SK-N-SH (cell line): ENCODE data around the gene ASB15. TPM values are rescaled to one million over a fixed set of nuclear protein-coding genes. Genes with fewer than 3 reads are reported as not detected.

Source experiments
- CTCF ChIA-PET: fragments of 300-600, 350-600 bp; formaldehyde crosslinking; extraction: SDS; loops from one replicate; lab custom pipeline; 2021; lab: Yijun Ruan, JAX
- POLR2A ChIA-PET: fragments of 350-600 bp; sonication (Branson Sonifier 250); formaldehyde crosslinking; extraction: SDS; loops from one replicate; lab custom pipeline; 2020; ENCODE audit warnings: antibody characterized with exemption, inconsistent platforms; lab: Yijun Ruan, JAX
- DNase-seq: peaks from one replicate; pipeline ENCODE4 v3.0.0; 2012
- H2AFZ ChIP-seq: fragments of 200-600 bp; sonication (generic); 2 replicates; pipeline ENCODE4 v1.8.1; 2016; ENCODE audit warnings: antibody characterized with exemption, mild to moderate bottlenecking, low read depth
- H3F3A ChIP-seq: fragments of 200-600 bp; sonication (generic); replicated peaks from 2 replicates; pipeline ENCODE3; 2016; ENCODE audit warnings: antibody characterized with exemption, mild to moderate bottlenecking; ENCODE audit not compliant: insufficient read depth
- H3K27ac ChIP-seq, 2 experiments: fragments of 200-500 bp in 1 of 2; fragments of 200-600 bp in 1 of 2; sonication (Bioruptor generic) in 1 of 2; sonication (generic), shearing (Covaris generic) in 1 of 2; 2 replicates each; pipeline versions ENCODE4 v1.5.1 to v1.6.1; 2014 to 2016; ENCODE audit warnings: low read depth in 2 of 2, inconsistent platforms in 1 of 2, low read length in 1 of 2, mild to moderate bottlenecking in 1 of 2, mixed read lengths in 1 of 2
- H3K27me3 ChIP-seq: fragments of 200-600 bp; sonication (generic), shearing (Covaris generic); 2 replicates; pipeline ENCODE4 v1.6.1; 2016; ENCODE audit warnings: mixed run types; ENCODE audit not compliant: insufficient read depth
- H3K36me3 ChIP-seq, 2 experiments: fragments of 200-500 bp in 1 of 2; fragments of 200-600 bp in 1 of 2; sonication (Bioruptor generic) in 1 of 2; sonication (generic) in 1 of 2; replicated peaks in 1 of 2; 2 replicates each; pipeline versions ENCODE3 to v1.5.1; 2014 to 2016; ENCODE audit warnings: low read length in 1 of 2, mild to moderate bottlenecking in 1 of 2; ENCODE audit not compliant: insufficient read depth in 2 of 2, control insufficient read depth in 1 of 2
- H3K4me1 ChIP-seq, 2 experiments: fragments of 200-500 bp in 1 of 2; fragments of 200-600 bp in 1 of 2; sonication (Bioruptor generic) in 1 of 2; sonication (generic), shearing (Covaris generic) in 1 of 2; 2 replicates each; pipeline versions ENCODE4 v1.5.1 to v1.6.1; 2014 to 2016; ENCODE audit warnings: low read depth in 1 of 2, low read length in 1 of 2, mixed run types in 1 of 2; ENCODE audit not compliant: insufficient read depth in 2 of 2, control insufficient read depth in 1 of 2
- H3K4me2 ChIP-seq: fragments of 200-600 bp; sonication (generic), shearing (Covaris generic); 2 replicates; pipeline ENCODE4 v1.6.1; 2017; ENCODE audit warnings: mixed run types
- H3K4me3 ChIP-seq, 2 experiments: fragments of 200-500 bp in 1 of 2; fragments of 200-600 bp in 1 of 2; sonication (Bioruptor generic) in 1 of 2; sonication (generic), shearing (Covaris generic) in 1 of 2; 2 replicates each; pipeline versions ENCODE4 v1.5.1 to v1.8.1; 2014 to 2016; ENCODE audit warnings: low read depth in 2 of 2, inconsistent platforms in 1 of 2, low read length in 1 of 2, mild to moderate bottlenecking in 1 of 2, mixed read lengths in 1 of 2, moderate library complexity in 1 of 2
- H3K79me2 ChIP-seq: fragments of 200-600 bp; sonication (generic); 2 replicates; pipeline ENCODE4 v1.8.1; 2017; ENCODE audit warnings: mild to moderate bottlenecking; ENCODE audit not compliant: insufficient read depth
- H3K9ac ChIP-seq: fragments of 200-600 bp; sonication (generic); 2 replicates; pipeline ENCODE4 v1.6.1; 2017; ENCODE audit warnings: mixed run types
- H3K9me2 ChIP-seq: fragments of 200-600 bp; sonication (generic); 2 replicates; pipeline ENCODE4 v1.6.1; 2017; ENCODE audit warnings: mixed run types
- H3K9me3 ChIP-seq: fragments of 200-600 bp; sonication (generic); 2 replicates; pipeline ENCODE4 v1.6.1; 2017; ENCODE audit warnings: mixed run types, mild to moderate bottlenecking, moderate library complexity
- H4K20me1 ChIP-seq: fragments of 200-600 bp; sonication (generic); 2 replicates; pipeline ENCODE4 v1.6.1; 2017; ENCODE audit warnings: mild to moderate bottlenecking, mixed run types; ENCODE audit not compliant: insufficient read depth
- CHD2 ChIP-seq: fragments of 150-350 bp; IDR thresholded peaks from 2 replicates; pipeline ENCODE4 v1.6.1; 2018; ENCODE audit warnings: low read length; ENCODE audit not compliant: partially characterized antibody
- EP300 ChIP-seq, 2 experiments: IDR thresholded peaks; 2 replicates each; pipeline versions ENCODE4 v1.4.0 to v1.6.1; 2012; ENCODE audit warnings: borderline replicate concordance in 1 of 2, low read depth in 1 of 2, low read length in 1 of 2
- FOXM1 ChIP-seq: IDR thresholded peaks from 2 replicates; pipeline ENCODE4 v1.4.0; 2012; ENCODE audit warnings: low read depth, mild to moderate bottlenecking
- NFIC ChIP-seq: IDR thresholded peaks from 2 replicates; pipeline ENCODE4 v1.4.0; 2012; ENCODE audit warnings: borderline replicate concordance
- POLR2AphosphoS5 ChIP-seq: IDR thresholded peaks from 2 replicates; pipeline ENCODE4 v1.6.1; 2012; ENCODE audit warnings: low read depth, low read length
- RCOR1 ChIP-seq: fragments of 150-350 bp; IDR thresholded peaks from 2 replicates; pipeline ENCODE4 v1.6.1; 2017; ENCODE audit warnings: antibody characterized with exemption, low read length
- RXRA ChIP-seq: IDR thresholded peaks from 2 replicates; pipeline ENCODE4 v1.4.0; 2012; ENCODE audit warnings: low read depth, mild to moderate bottlenecking, borderline replicate concordance
- TAF1 ChIP-seq: IDR thresholded peaks from 2 replicates; pipeline ENCODE4 v1.6.1; 2012; ENCODE audit warnings: low read depth, mild to moderate bottlenecking, low read length, moderate library complexity, borderline replicate concordance
- YY1 ChIP-seq: IDR thresholded peaks from 2 replicates; pipeline ENCODE4 v1.4.0; 2012; ENCODE audit warnings: low read depth, mild to moderate bottlenecking
- ZBTB33 ChIP-seq: IDR thresholded peaks from 2 replicates; pipeline ENCODE4 v1.4.0; 2012; ENCODE audit warnings: low read depth, borderline replicate concordance
- WGBS: methylation state at CpG from one replicate; pipeline ENCODE4 v1.1.6; 2017; ENCODE audit warnings: low lambda C conversion rate; 5-methylcytosine and 5-hydroxymethylcytosine counted together
- polyA plus RNA-seq, 3 experiments: library from polyadenylated mRNA; depleted of rRNA; stranded (reverse); fragments of >200 nt; gene quantifications; 2 replicates each; pipeline ENCODE4 v1.2.3, GENCODE V29; 2012
- TF ChIP-seq, protein P1 (sequence below): fragments of 150-350 bp; IDR thresholded peaks from 2 replicates; pipeline ENCODE4 v1.6.1; 2017; ENCODE audit warnings: antibody characterized with exemption, low read length, low read depth, borderline replicate concordance

The ASB15 gene
- polyA plus RNA-seq, 1 of the 3 experiments (the other 2 are of a cell fraction) = not detected

- Histone ChIP-seq H3K4me1 (peaks cover 0 to 7% of the 10 kb centered on the region in 2 experiments; a peak in 1 of 4 replicates), H2AFZ (no peak overlapping the region), H3K4me2 (no peak overlapping the region), H3F3A (no peaks in the 10 kb centered on the region), H3K36me3 (no peaks in the 10 kb centered on the region), H3K27me3 (no peaks in the 10 kb centered on the region), H4K20me1 (no peaks in the 10 kb centered on the region), H3K9me3 (no peaks in the 10 kb centered on the region), H3K27ac (no peak overlapping the region), H3K4me3 (no peak overlapping the region), H3K79me2 (no peaks in the 10 kb centered on the region), H3K9ac (no peak overlapping the region), H3K9me2 (no peaks in the 10 kb centered on the region)
- TF ChIP-seq TAF1 (no peak), FOXM1 (no peak), NFIC (no peak), RCOR1 (no peak), POLR2AphosphoS5 (no peak), ZBTB33 (no peak)
- TF ChIP-seq, protein P1, sequence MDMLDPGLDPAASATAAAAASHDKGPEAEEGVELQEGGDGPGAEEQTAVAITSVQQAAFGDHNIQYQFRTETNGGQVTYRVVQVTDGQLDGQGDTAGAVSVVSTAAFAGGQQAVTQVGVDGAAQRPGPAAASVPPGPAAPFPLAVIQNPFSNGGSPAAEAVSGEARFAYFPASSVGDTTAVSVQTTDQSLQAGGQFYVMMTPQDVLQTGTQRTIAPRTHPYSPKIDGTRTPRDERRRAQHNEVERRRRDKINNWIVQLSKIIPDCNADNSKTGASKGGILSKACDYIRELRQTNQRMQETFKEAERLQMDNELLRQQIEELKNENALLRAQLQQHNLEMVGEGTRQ = no peak
- 86% methylated on average over 6 of the region's 6 CpGs for WGBS
- no peak for DNase-seq
- POLR2A ChIA-PET = no interaction called here
- CTCF ChIA-PET = interaction anchor here (1.0 to 2.4 kb wide), 6 partner anchors 9 to 208 kb away, joined by 3 to 14 read pairs (median 4); no protein-coding TSS in a partner anchor
Measured at GRCh38 chr7:123656544-123657303, 55.1 kb downstream of the ASB15 start.

GRCh38 chr7:123657304-123657685, 55.7 kb downstream of the ASB15 start:
- Histone ChIP-seq H3K9ac (no peak overlapping the region), H3K27ac (no peak overlapping the region), H3K79me2 (no peaks in the 10 kb centered on the region), H3K4me2 (no peak overlapping the region), H3K9me3 (no peaks in the 10 kb centered on the region), H3K4me1 (peaks cover 0 to 7% of the 10 kb centered on the region in 2 experiments; a peak in 1 of 4 replicates), H3F3A (no peaks in the 10 kb centered on the region), H4K20me1 (no peaks in the 10 kb centered on the region), H3K4me3 (no peak overlapping the region), H3K9me2 (no peaks in the 10 kb centered on the region), H3K27me3 (no peaks in the 10 kb centered on the region), H2AFZ (no peak overlapping the region), H3K36me3 (no peaks in the 10 kb centered on the region)
- CTCF ChIA-PET = interaction anchor here (1.2 kb wide), 1 partner anchor 8 kb away, joined by 3 read pairs; no protein-coding TSS in a partner anchor
- WGBS = 60% methylated on average over 1 of the region's 1 CpG
- DNase-seq = no peak
- POLR2A ChIA-PET = interaction anchor here (0.7 kb wide), 1 partner anchor 8 kb away, joined by 6 read pairs; no protein-coding TSS in a partner anchor
- TF ChIP-seq RXRA = no peak
- TF ChIP-seq CHD2 = no peak
- no peak for TF ChIP-seq EP300 (IDR thresholded peaks at IDR 0.05; ENCODE audit: borderline replicate concordance in 1 of 2, low read depth in 1 of 2, low read length in 1 of 2)
- TF ChIP-seq YY1 = no peak
